Activated CD4-positive, alpha-beta memory T cell treated with anti-CD3 and anti-CD28 coated beads, Interleukin-2, amount 10 ng/mL, durations not matched to agents 7 days and 5 days (primary cell): ENCODE results near the gene AK9. TPM values are rescaled to one million over a fixed set of nuclear protein-coding genes. Genes with fewer than 3 reads are reported as not detected.

ENCODE experiments used
- CTCF ChIA-PET: fragments of 350-600 bp; sonication (Branson Sonifier 250); formaldehyde crosslinking; loops from one replicate; lab custom pipeline; 2021; ENCODE audit warnings: antibody characterized with exemption, inconsistent platforms; lab: Charles Lee
- POLR2A ChIA-PET: fragments of 350-600 bp; sonication (Branson Sonifier 250); formaldehyde crosslinking; loops from one replicate; lab custom pipeline; 2021; ENCODE audit warnings: antibody characterized with exemption; lab: Charles Lee
- DNase-seq: peaks from one replicate; pipeline ENCODE4 v3.0.0-alpha.2; 2020
- H3K27ac Mint-ChIP-seq: one replicate; pipeline ENCODE4 v1.8.0; 2021; ENCODE audit warnings: mild to moderate bottlenecking, mixed read lengths
- H3K27me3 Mint-ChIP-seq: one replicate; pipeline ENCODE4 v1.8.0; 2021; ENCODE audit warnings: mixed read lengths
- H3K36me3 Mint-ChIP-seq: one replicate; pipeline ENCODE4 v1.8.0; 2021; ENCODE audit warnings: low read depth, mixed read lengths
- H3K4me1 Mint-ChIP-seq: one replicate; pipeline ENCODE4 v1.8.0; 2021; ENCODE audit warnings: mixed read lengths
- H3K4me3 Mint-ChIP-seq: one replicate; pipeline ENCODE4 v1.8.0; 2021; ENCODE audit warnings: mild to moderate bottlenecking, mixed read lengths
- H3K9me3 Mint-ChIP-seq: one replicate; pipeline ENCODE4 v1.8.0; 2021; ENCODE audit warnings: mixed read lengths
- total RNA-seq, 2 experiments: library from RNA; stranded (reverse); gene quantifications; one replicate each; pipeline ENCODE4 v1.2.3, GENCODE V29; 2021

AK9 gene
- total RNA-seq, 2 experiments from 2014 or later, result 4.9 to 5.5 TPM

- no peaks in the 10 kb centered on the region for H3K9me3 Mint-ChIP-seq
- peak overlapping the region; percentile 98 for H3K27ac Mint-ChIP-seq
- no peaks in the 10 kb centered on the region for H3K27me3 Mint-ChIP-seq
- POLR2A ChIA-PET, result interaction anchor here (0.7 to 13.3 kb wide), 14 partner anchors 9 to 360 kb away, joined by 3 to 243 read pairs (median 7); partner anchors contain the start of genes AK9, CD164, CEP57L1 and FIG4
- peak; percentile 79 for DNase-seq
- peaks cover 41% of the 10 kb centered on the region for H3K36me3 Mint-ChIP-seq
- peak overlapping the region; percentile 97 for H3K4me3 Mint-ChIP-seq
- CTCF ChIA-PET, result interaction anchor here (0.7 to 6.6 kb wide), 9 partner anchors 13 to 585 kb away, joined by 3 to 36 read pairs (median 6); partner anchors contain the start of genes CD164, PPIL6 and SMPD2
- peaks cover 81% of the 10 kb centered on the region for H3K4me1 Mint-ChIP-seq
Observed at GRCh38 chr6:109454496-109455436, 236.2 kb downstream of the AK9 start.

- Mint-ChIP-seq H3K4me3 (peak overlapping the region; percentile 97), H3K27me3 (no peaks in the 10 kb centered on the region), H3K9me3 (no peaks in the 10 kb centered on the region), H3K36me3 (peaks cover 46% of the 10 kb centered on the region), H3K27ac (peak overlapping the region; percentile 98), H3K4me1 (peaks cover 82% of the 10 kb centered on the region)
- no peak for DNase-seq
- ChIA-PET POLR2A (interaction anchor here (0.9 to 13.3 kb wide), 13 partner anchors 10 to 359 kb away, joined by 3 to 243 read pairs (median 6); partner anchors contain the start of genes AK9, CD164, CEP57L1 and FIG4), CTCF (interaction anchor here (0.8 to 6.6 kb wide), 4 partner anchors 12 to 586 kb away, joined by 3 to 36 read pairs (median 12); partner anchors contain the start of genes CD164, PPIL6 and SMPD2)
Observed at GRCh38 chr6:109453594-109454495, 237.2 kb downstream of the AK9 start.

GRCh38 chr6:109453156-109453555 is 237.8 kb downstream of the AK9 start:
- peak overlapping the region; percentile 97 for H3K4me3 Mint-ChIP-seq
- H3K4me1 Mint-ChIP-seq, result peaks cover 80% of the 10 kb centered on the region
- no peaks in the 10 kb centered on the region for H3K9me3 Mint-ChIP-seq
- DNase-seq, result no peak
- peaks cover 51% of the 10 kb centered on the region for H3K36me3 Mint-ChIP-seq
- H3K27ac Mint-ChIP-seq, result peak overlapping the region; percentile 63
- CTCF ChIA-PET, result interaction anchor here (6.6 kb wide), 1 partner anchor 11 kb away, joined by 36 read pairs; the partner anchor contains the start of genes PPIL6 and SMPD2
- POLR2A ChIA-PET, result interaction anchor here (1.0 to 13.3 kb wide), 6 partner anchors 10 to 358 kb away, joined by 3 to 243 read pairs (median 84); partner anchors contain the start of genes CD164, CEP57L1, PPIL6 and SESN1
- no peaks in the 10 kb centered on the region for H3K27me3 Mint-ChIP-seq

GRCh38 chr6:109452181-109452580 is 238.8 kb downstream of the AK9 start:
- POLR2A ChIA-PET, result interaction anchor here (0.9 to 13.3 kb wide), 4 partner anchors 9 to 69 kb away, joined by 3 to 243 read pairs (median 132); partner anchors contain the start of genes CD164, PPIL6, SMPD2 and ZBTB24
- DNase-seq, result no peak
- CTCF ChIA-PET, result interaction anchor here (6.6 kb wide), 1 partner anchor 10 kb away, joined by 36 read pairs; the partner anchor contains the start of genes PPIL6 and SMPD2
- Mint-ChIP-seq H3K4me3 (no peak overlapping the region), H3K36me3 (peaks cover 53% of the 10 kb centered on the region), H3K9me3 (no peaks in the 10 kb centered on the region), H3K27ac (peak overlapping the region; percentile 52), H3K27me3 (no peaks in the 10 kb centered on the region), H3K4me1 (peaks cover 75% of the 10 kb centered on the region)

GRCh38 chr6:109451376-109451775 is 239.6 kb downstream of the AK9 start:
- Mint-ChIP-seq H3K27me3 (no peaks in the 10 kb centered on the region), H3K27ac (peak overlapping the region; percentile 52)

GRCh38 chr6:109450801-109451200 is 240.2 kb downstream of the AK9 start:
- H3K27me3 Mint-ChIP-seq, result no peaks in the 10 kb centered on the region
- no peak for DNase-seq
- H3K36me3 Mint-ChIP-seq, result peaks cover 58% of the 10 kb centered on the region
- ChIA-PET POLR2A (interaction anchor here (1.8 to 13.3 kb wide), 2 partner anchors 7 to 68 kb away, joined by 6 to 243 read pairs; partner anchors contain the start of genes PPIL6 and SMPD2), CTCF (interaction anchor here (1.1 to 6.6 kb wide), 2 partner anchors 9 to 35 kb away, joined by 3 to 36 read pairs; partner anchors contain the start of genes PPIL6 and SMPD2)
- H3K27ac Mint-ChIP-seq, result no peak overlapping the region
- H3K9me3 Mint-ChIP-seq, result no peaks in the 10 kb centered on the region
- peaks cover 71% of the 10 kb centered on the region for H3K4me1 Mint-ChIP-seq
- H3K4me3 Mint-ChIP-seq, result no peak overlapping the region

More at GRCh38 chr6:109451376-109451775, 239.6 kb downstream of the AK9 start:
- ChIA-PET POLR2A (interaction anchor here (0.9 to 13.3 kb wide), 4 partner anchors 8 to 68 kb away, joined by 3 to 243 read pairs (median 132); partner anchors contain the start of genes CD164, PPIL6, SMPD2 and ZBTB24), CTCF (interaction anchor here (0.5 to 6.6 kb wide), 2 partner anchors 9 to 27 kb away, joined by 3 to 36 read pairs; partner anchors contain the start of genes PPIL6 and SMPD2)
- peaks cover 56% of the 10 kb centered on the region for H3K36me3 Mint-ChIP-seq
- H3K9me3 Mint-ChIP-seq, result no peaks in the 10 kb centered on the region
- peaks cover 70% of the 10 kb centered on the region for H3K4me1 Mint-ChIP-seq
- no peak for DNase-seq
- H3K4me3 Mint-ChIP-seq, result no peak overlapping the region

- Mint-ChIP-seq H3K4me1 (peaks cover 74% of the 10 kb centered on the region), H3K9me3 (no peaks in the 10 kb centered on the region), H3K36me3 (peaks cover 62% of the 10 kb centered on the region), H3K27ac (peak overlapping the region; percentile 82), H3K27me3 (no peaks in the 10 kb centered on the region), H3K4me3 (peak overlapping the region; percentile 51)
- ChIA-PET POLR2A (interaction anchor here (0.9 to 13.3 kb wide), 4 partner anchors 7 to 88 kb away, joined by 3 to 243 read pairs (median 5); partner anchors contain the start of genes PPIL6 and SMPD2), CTCF (interaction anchor here (1.1 kb wide), 1 partner anchor 34 kb away, joined by 3 read pairs; no protein-coding TSS in a partner anchor)
- DNase-seq, result peak; percentile 67
Observed at GRCh38 chr6:109449795-109450673, 241.0 kb downstream of the AK9 start.

GRCh38 chr6:109449064-109449794 is 241.8 kb downstream of the AK9 start:
- Mint-ChIP-seq H3K27ac (peak overlapping the region; percentile 82), H3K4me1 (peaks cover 70% of the 10 kb centered on the region), H3K27me3 (no peaks in the 10 kb centered on the region), H3K36me3 (peaks cover 63% of the 10 kb centered on the region), H3K4me3 (peak overlapping the region; percentile 51), H3K9me3 (no peaks in the 10 kb centered on the region)
- ChIA-PET CTCF (no interaction called here), POLR2A (interaction anchor here (0.6 to 13.3 kb wide), 9 partner anchors 6 to 87 kb away, joined by 3 to 243 read pairs (median 5); partner anchors contain the start of genes CD164, MICAL1, PPIL6 and SMPD2)
- DNase-seq, result no peak

GRCh38 chr6:109448615-109449014 is 242.4 kb downstream of the AK9 start:
- POLR2A ChIA-PET, result interaction anchor here (0.6 to 13.3 kb wide), 6 partner anchors 5 to 67 kb away, joined by 3 to 243 read pairs (median 6); partner anchors contain the start of genes CD164, MICAL1, PPIL6 and SMPD2

GRCh38 chr6:109447878-109448555 is 243.0 kb downstream of the AK9 start:
- no peak overlapping the region for H3K4me3 Mint-ChIP-seq
- H3K36me3 Mint-ChIP-seq, result peaks cover 65% of the 10 kb centered on the region
- CTCF ChIA-PET, result no interaction called here
- H3K27ac Mint-ChIP-seq, result peak overlapping the region; percentile 34
- POLR2A ChIA-PET, result interaction anchor here (0.7 to 13.3 kb wide), 6 partner anchors 5 to 65 kb away, joined by 3 to 243 read pairs (median 6); partner anchors contain the start of genes CD164, MICAL1, PPIL6 and SMPD2
- H3K27me3 Mint-ChIP-seq, result no peaks in the 10 kb centered on the region
- H3K4me1 Mint-ChIP-seq, result peaks cover 62% of the 10 kb centered on the region
- DNase-seq, result no peak
- no peaks in the 10 kb centered on the region for H3K9me3 Mint-ChIP-seq

More at GRCh38 chr6:109448615-109449014, 242.4 kb downstream of the AK9 start:
- no peak for DNase-seq
- Mint-ChIP-seq H3K36me3 (peaks cover 59% of the 10 kb centered on the region), H3K27me3 (no peaks in the 10 kb centered on the region), H3K4me1 (peaks cover 63% of the 10 kb centered on the region), H3K9me3 (no peaks in the 10 kb centered on the region), H3K4me3 (no peak overlapping the region), H3K27ac (peak overlapping the region; percentile 34)
- CTCF ChIA-PET, result no interaction called here
